Immature natural killer cell (primary cell): ENCODE results near the gene HSPA12B. TPM values are rescaled to one million over a fixed set of nuclear protein-coding genes. Genes with fewer than 3 reads are reported as not detected.

ENCODE experiments used
- DNase-seq, 3 donors: peaks; one replicate each; pipeline ENCODE4 v3.0.0; 2022; ENCODE audit warnings: mixed read lengths in 1 of 3
- H3K27ac Mint-ChIP-seq, 6 donors: one replicate each; pipeline ENCODE4 v1.8.0; 2020; ENCODE audit warnings: mixed read lengths in 6 of 6, mild to moderate bottlenecking in 5 of 6, inconsistent platforms in 4 of 6, moderate library complexity in 3 of 6
- H3K27me3 Mint-ChIP-seq, 3 donors: one replicate each; pipeline ENCODE4 v1.8.0; 2020 to 2021; ENCODE audit warnings: low read depth in 3 of 3, mild to moderate bottlenecking in 3 of 3, mixed read lengths in 3 of 3, moderate library complexity in 3 of 3, inconsistent platforms in 1 of 3
- H3K36me3 Mint-ChIP-seq, 3 donors: one replicate each; pipeline ENCODE4 v1.8.0; 2020; ENCODE audit warnings: mixed read lengths in 3 of 3, inconsistent platforms in 2 of 3, mild to moderate bottlenecking in 2 of 3
- H3K4me1 Mint-ChIP-seq, 2 donors: one replicate each; pipeline ENCODE4 v1.8.0; 2020; ENCODE audit warnings: inconsistent platforms in 2 of 2, mild to moderate bottlenecking in 2 of 2, mixed read lengths in 2 of 2, moderate library complexity in 1 of 2
- H3K4me3 Mint-ChIP-seq, 5 donors: one replicate each; pipeline ENCODE4 v1.8.0; 2020; ENCODE audit warnings: mild to moderate bottlenecking in 5 of 5, mixed read lengths in 5 of 5, inconsistent platforms in 3 of 5, moderate library complexity in 3 of 5
- H3K9me3 Mint-ChIP-seq, 6 donors: one replicate each; pipeline ENCODE4 v1.8.0; 2020; ENCODE audit warnings: mild to moderate bottlenecking in 6 of 6, mixed read lengths in 6 of 6, inconsistent platforms in 4 of 6, moderate library complexity in 3 of 6
- polyA plus RNA-seq, 3 donors: library from polyadenylated mRNA; unstranded; fragments of 300-500 nt; fragmentation: Illumina TruSeq; gene quantifications; one replicate each; pipeline ENCODE4 v1.2.3, GENCODE V29; 2021

Gene HSPA12B
- polyA plus RNA-seq, 3 donors from 2014 or later: 0.53 TPM; not detected in 2

DNA sequence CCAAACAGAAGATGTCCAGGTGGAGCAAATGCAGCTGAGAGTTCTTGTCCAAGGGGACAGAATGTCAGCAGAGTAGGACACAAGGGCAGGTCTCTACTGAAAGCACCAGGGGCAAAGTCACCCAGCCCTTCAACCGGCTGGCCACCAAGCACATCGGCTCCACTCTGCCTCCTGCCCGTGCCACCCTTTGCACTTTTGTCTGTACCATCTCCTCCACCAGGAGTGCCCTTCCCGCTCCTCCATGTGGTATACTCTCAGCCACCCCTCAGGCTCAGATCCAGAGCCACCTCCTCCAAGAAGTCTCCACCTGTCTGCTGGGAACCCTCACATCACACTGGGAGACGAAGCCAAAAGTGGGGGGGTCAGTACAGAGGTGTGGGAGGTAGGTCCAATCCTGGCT, 4.1 kb upstream of the HSPA12B start:
- H3K27me3 Mint-ChIP-seq: peaks cover 12 to 16% (median 16%) of the 10 kb centered on the region in 3 donors
- DNase-seq: no peak
- peaks cover 0 to 4% (median 0%) of the 10 kb centered on the region in 3 donors for H3K36me3 Mint-ChIP-seq
- no peak overlapping the region for H3K27ac Mint-ChIP-seq
- H3K9me3 Mint-ChIP-seq: no peaks in the 10 kb centered on the region
- H3K4me1 Mint-ChIP-seq: no peaks in the 10 kb centered on the region
- H3K4me3 Mint-ChIP-seq: no peak overlapping the region

DNA sequence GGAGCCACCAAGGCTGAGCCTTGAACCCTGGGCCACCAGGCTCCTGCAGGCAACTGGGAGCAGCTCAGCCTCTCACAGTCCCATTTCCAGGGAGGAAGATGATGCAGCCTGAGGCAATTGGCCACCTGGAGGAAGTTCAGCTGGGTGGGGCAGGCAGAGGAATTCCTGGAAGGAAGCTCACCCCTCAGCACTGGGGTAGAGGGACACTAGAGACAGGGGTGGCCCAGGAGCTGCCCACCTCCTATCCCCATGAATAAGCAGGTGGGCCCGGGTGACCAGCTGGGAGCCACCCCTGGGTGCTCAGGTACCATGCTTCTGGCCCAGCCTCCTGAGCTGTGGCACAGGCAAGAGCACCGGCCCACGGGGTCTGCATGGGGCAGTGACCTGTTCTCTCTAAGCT, 3.6 kb upstream of the HSPA12B start:
- Mint-ChIP-seq H3K4me1 (no peaks in the 10 kb centered on the region), H3K27me3 (peaks cover 13 to 19% (median 16%) of the 10 kb centered on the region in 3 donors), H3K27ac (no peak overlapping the region), H3K36me3 (peaks cover 0 to 4% (median 0%) of the 10 kb centered on the region in 3 donors), H3K4me3 (no peak overlapping the region), H3K9me3 (no peaks in the 10 kb centered on the region)
- DNase-seq: no peak

DNA sequence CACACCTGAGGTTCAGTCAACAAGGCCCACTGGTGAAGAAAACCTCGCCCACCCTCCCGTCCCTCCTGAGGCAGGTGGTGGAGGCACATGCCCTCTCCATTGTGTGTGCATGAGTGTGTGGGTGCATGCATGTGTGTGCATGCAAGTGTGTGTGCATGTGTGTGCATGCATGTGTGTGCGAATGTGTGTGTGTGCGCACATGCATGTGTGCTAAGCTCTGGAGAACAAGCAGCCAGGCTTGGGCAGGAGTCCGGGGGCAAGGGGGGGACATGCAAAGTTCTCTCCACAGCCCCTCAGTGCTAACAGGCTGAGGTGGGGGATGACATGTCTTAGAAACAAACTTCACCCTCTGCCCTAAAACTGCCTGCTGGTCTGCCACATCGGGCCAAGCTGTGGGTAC, 3.1 kb upstream of the HSPA12B start:
- H3K4me3 Mint-ChIP-seq: no peak overlapping the region
- H3K9me3 Mint-ChIP-seq: no peaks in the 10 kb centered on the region
- H3K27me3 Mint-ChIP-seq: peaks cover 11 to 19% (median 16%) of the 10 kb centered on the region in 3 donors
- no peak for DNase-seq
- H3K36me3 Mint-ChIP-seq: peaks cover 0 to 4% (median 0%) of the 10 kb centered on the region in 3 donors
- no peak overlapping the region for H3K27ac Mint-ChIP-seq
- no peaks in the 10 kb centered on the region for H3K4me1 Mint-ChIP-seq

DNA sequence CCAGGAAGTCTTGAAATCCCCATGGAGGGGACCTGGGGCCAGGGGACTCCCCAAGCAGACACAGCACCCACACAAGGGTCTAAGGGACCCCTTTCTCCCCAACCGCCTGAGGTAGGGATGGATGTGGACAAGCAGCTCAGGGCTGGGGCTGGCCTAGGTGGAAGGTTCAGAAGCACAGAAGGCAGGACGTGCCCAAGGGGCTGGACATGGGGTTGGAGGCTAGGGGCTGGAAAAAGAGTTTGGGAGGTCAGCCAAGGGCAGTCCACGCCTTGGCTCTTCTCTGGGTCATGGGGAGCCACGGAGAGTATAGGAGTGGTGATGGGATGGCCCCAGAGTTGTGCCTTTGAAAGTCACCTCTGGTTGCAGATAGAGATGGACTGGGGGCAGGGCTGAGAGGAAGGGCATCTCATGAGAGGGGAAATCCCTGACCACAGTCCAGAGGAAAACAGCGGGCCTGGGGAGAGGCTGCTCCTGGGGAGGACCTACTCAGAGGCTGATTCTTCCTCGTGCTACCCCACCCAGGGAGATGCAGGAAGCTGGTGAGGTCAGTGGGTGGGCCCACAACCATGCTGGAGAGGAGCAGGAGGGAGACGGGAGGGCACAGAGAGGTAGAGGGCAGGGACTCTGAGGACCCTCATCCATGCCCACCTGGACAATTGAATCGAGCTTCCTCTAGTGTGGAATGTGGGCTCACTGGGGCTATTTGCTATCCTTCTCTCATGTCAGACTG, 2.5 kb upstream of the HSPA12B start:
- Mint-ChIP-seq H3K4me3 (peak overlapping the region in 1 of 5 donors; percentile 11), H3K36me3 (peaks cover 0 to 4% (median 0%) of the 10 kb centered on the region in 3 donors), H3K4me1 (no peaks in the 10 kb centered on the region), H3K27me3 (peaks cover 12 to 19% (median 18%) of the 10 kb centered on the region in 3 donors), H3K27ac (no peak overlapping the region), H3K9me3 (no peaks in the 10 kb centered on the region)
- DNase-seq: no peak

DNA sequence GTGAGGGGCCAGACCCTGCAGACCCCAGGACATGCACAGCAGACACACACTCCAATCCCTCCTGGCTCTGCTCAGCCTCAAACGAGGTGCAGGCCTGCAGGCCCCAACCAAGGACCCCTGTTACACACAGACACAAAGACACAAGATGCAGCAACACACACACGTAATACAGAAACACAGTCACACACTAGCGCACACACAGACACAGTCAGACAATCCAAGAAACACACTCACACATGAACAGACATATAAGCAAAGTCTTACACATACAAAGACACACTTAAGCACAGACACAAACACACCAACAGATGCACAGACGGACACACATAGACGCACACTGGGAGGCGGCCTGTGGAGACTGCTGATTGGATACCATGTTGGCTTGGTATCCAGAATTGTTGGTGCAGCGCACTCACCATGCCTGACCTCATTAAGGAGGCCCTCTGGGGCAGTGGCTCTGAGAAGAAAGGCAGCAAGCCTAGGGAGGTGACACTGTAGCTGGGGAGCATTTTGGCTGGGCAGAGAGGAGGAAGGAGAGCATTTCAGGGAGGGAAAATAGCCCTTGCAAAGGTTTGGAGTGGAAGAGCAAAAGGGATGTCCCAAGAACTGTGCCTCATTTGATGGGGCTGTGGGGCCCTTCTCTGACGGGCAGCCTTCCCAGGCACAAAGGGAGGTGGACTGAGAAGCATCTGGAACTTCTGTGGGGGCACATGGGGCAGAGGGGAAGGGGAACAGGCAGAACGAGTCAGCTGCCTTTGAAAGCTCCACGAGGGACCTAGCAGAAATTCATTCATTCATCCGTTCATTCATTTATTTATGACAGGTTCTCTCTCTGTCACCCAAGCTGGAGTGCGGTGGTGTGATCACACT, 1.4 kb upstream of the HSPA12B start:
- H3K4me1 Mint-ChIP-seq: no peaks in the 10 kb centered on the region
- DNase-seq: no peak
- H3K36me3 Mint-ChIP-seq: peaks cover 0 to 4% (median 0%) of the 10 kb centered on the region in 3 donors
- H3K9me3 Mint-ChIP-seq: no peaks in the 10 kb centered on the region
- peak overlapping the region in 1 of 6 donors; percentile 41 for H3K27ac Mint-ChIP-seq
- H3K27me3 Mint-ChIP-seq: peaks cover 12 to 19% (median 15%) of the 10 kb centered on the region in 3 donors
- peak overlapping the region in 1 of 5 donors; percentile 40 for H3K4me3 Mint-ChIP-seq

DNA sequence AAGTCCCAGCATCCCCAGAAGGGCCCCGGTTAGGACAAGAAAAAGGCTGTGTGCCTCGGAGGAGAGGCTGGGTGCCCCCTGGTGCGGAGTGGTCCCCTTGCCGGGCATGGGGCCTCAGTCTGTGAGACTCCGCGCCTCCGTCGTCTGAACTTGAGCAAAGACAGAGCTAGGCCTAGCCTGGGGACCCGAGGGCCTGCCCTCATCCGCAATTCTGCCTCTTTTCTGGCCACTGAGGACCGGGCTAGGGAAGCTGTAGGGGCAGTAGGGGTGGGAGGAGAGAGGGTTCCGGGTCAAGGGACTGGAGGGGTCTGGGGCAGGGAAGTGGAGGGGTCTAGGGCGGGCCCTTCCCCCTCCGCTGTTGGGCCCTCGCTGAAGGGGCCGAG, 550 bp upstream of the HSPA12B start:
- Mint-ChIP-seq H3K36me3 (peaks cover 0 to 4% (median 0%) of the 10 kb centered on the region in 3 donors), H3K9me3 (no peaks in the 10 kb centered on the region), H3K27me3 (peaks cover 12 to 18% (median 14%) of the 10 kb centered on the region in 3 donors), H3K4me3 (no peak overlapping the region), H3K4me1 (no peaks in the 10 kb centered on the region), H3K27ac (no peak overlapping the region)
- DNase-seq: no peak

DNA sequence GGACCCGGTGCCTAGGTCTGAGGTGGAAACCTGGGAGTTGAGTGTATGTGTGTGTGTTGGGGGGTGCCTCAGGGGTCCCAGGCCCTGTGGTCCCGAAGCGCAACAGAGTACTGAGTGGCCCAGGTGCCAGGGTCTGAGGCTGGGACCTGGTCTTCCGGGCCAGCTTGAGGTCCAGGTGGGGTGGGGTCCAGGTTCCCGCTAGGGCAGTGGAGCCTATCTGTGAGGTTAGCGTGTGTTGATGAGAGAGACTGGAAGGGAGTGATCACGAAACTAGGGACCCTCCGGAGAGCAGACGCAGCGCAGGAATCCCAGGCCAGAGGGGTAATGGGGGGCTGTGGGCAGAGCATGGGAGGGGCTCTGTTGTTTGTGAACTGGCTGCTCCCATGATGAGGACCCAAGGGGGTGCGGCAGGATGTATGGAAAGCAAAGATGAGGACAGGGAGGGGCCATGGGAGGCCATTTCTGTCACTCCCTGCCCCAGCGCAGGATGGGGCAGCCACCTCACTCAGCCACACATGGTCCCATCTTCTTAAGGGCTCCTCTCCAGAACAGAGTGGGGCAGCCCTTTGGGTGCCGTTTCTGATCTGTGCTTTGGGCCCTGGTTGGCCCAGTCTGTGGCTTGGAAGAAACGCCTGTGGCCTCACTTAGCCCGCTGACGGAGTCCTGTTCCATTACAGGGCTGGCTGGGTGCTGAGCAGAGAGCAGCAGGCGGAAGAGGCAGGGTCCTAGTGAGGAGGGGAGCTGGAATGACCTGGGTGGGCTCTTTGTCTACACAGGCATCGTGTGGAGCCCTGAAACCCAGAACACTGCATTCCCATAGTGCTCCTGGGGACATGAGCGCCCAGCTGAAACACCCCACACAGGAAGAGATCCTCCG, 872 bp downstream of the HSPA12B start:
- peaks cover 0 to 4% (median 0%) of the 10 kb centered on the region in 3 donors for H3K36me3 Mint-ChIP-seq
- H3K27ac Mint-ChIP-seq: no peak overlapping the region
- H3K4me3 Mint-ChIP-seq: no peak overlapping the region
- no peaks in the 10 kb centered on the region for H3K9me3 Mint-ChIP-seq
- peaks cover 12 to 14% (median 13%) of the 10 kb centered on the region in 3 donors for H3K27me3 Mint-ChIP-seq
- no peaks in the 10 kb centered on the region for H3K4me1 Mint-ChIP-seq
- DNase-seq: no peak

DNA sequence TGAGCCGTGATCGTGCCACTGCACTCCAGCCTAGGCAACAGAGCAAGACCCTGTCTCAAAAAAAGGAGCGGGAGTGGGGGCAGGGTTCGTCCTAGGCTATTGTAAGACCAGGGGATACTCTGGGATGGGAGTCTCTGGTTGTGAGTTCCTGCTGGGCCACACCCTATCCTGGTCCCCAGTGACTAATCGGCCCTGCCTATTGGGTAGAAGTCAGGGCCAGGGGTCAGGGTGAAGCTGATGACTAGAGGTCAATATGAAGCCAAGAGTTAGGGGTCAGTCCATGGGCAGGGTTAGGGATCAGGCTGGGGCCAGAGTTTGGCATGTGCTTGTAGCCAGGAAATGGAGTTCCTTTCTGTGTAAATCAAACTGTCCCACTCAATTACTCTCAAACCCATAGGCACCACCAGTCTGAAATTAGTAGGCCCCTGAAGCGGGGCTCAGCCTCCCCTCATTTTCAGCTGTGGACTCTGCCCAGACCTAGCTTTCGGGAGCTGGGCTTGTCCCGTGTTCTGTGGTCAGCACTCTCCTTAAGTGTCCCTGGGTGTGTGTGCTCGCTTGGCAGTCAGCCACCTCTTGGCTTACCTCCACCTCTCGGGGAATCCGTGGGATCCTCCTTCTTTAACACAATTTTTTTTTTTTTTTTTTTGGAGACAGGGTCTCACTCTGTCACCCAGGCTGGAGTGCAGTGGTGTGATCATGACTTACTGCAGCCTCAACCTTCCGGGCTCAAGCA, 1.8 kb downstream of the HSPA12B start:
- Mint-ChIP-seq H3K4me3 (no peak overlapping the region), H3K9me3 (no peaks in the 10 kb centered on the region), H3K27me3 (peaks cover 12 to 14% (median 13%) of the 10 kb centered on the region in 3 donors), H3K36me3 (peaks cover 0 to 4% (median 0%) of the 10 kb centered on the region in 3 donors), H3K27ac (no peak overlapping the region), H3K4me1 (no peaks in the 10 kb centered on the region)
- DNase-seq: no peak

DNA sequence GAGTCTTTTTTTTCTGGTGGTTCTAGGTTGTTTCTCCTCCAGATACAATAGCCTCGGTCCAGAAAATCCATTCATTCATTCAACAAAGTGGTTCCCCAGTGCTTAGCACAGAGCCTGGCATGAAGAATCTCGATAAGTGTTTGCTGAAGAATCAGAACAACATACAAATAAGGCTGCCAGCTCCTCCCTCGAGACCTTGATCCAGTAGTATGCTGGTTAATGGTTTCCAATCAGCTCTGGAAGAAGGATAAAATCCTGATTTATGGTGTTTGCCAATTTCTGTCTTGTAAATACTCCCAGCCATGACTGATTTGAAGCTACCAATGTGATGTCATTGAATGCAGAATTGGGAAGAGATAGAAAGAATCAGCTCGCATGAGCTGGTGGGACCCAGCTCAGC, 3.3 kb downstream of the HSPA12B start:
- H3K4me3 Mint-ChIP-seq: no peak overlapping the region
- peaks cover 8 to 11% (median 9%) of the 10 kb centered on the region in 3 donors for H3K27me3 Mint-ChIP-seq
- DNase-seq: no peak
- H3K36me3 Mint-ChIP-seq: peaks cover 0 to 3% (median 0%) of the 10 kb centered on the region in 3 donors
- H3K9me3 Mint-ChIP-seq: no peaks in the 10 kb centered on the region
- no peaks in the 10 kb centered on the region for H3K4me1 Mint-ChIP-seq
- H3K27ac Mint-ChIP-seq: no peak overlapping the region

DNA sequence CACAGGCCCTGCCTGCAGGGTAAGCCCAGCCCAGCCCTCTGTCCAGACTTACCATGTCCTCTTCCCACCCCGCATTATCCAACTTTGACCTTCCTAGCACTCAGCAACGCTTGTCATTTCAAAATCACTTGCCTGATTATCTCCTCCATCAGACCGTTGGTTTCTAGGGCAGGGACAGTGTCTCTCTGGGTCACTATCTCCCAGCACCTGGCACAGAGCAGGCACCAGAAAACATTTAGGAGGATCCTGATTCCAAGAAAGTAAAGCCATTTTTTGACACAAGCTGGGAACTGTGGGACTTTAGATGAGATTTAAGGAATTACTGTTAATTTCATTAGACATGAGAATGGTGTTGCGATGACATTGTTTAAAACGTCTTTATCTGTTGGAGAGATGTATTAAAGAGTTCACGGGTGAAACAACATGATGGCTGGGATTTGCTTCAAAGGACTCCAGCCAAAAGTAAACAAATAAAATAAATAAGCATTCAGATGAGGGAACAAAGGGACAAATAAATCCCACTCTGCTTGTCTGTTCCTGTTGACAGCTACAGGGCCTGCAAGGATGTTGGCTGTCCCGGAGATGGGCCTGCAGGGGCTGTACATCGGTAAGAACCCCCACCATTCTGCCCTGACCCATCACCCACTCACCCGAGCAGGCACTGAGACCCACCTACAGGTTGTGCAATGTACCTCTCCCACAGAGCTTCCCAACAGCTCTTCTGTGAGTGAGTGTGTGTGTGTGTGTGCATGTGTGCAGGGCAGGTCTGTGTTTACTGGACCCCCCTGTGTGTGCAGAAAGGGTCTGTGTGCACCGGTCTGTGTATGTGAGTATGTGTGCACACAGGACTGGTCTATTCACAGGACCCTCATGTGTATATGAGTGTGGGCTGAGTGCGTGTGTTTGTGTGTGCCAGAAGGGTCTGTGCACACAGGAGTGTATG, 5.9 kb downstream of the HSPA12B start:
- Mint-ChIP-seq H3K4me1 (no peaks in the 10 kb centered on the region), H3K4me3 (no peak overlapping the region), H3K9me3 (no peaks in the 10 kb centered on the region), H3K36me3 (no peaks in the 10 kb centered on the region), H3K27ac (peak overlapping the region in 2 of 6 donors; percentile 20 to 49), H3K27me3 (peaks cover 4 to 6% (median 6%) of the 10 kb centered on the region in 3 donors)
- no peak for DNase-seq

DNA sequence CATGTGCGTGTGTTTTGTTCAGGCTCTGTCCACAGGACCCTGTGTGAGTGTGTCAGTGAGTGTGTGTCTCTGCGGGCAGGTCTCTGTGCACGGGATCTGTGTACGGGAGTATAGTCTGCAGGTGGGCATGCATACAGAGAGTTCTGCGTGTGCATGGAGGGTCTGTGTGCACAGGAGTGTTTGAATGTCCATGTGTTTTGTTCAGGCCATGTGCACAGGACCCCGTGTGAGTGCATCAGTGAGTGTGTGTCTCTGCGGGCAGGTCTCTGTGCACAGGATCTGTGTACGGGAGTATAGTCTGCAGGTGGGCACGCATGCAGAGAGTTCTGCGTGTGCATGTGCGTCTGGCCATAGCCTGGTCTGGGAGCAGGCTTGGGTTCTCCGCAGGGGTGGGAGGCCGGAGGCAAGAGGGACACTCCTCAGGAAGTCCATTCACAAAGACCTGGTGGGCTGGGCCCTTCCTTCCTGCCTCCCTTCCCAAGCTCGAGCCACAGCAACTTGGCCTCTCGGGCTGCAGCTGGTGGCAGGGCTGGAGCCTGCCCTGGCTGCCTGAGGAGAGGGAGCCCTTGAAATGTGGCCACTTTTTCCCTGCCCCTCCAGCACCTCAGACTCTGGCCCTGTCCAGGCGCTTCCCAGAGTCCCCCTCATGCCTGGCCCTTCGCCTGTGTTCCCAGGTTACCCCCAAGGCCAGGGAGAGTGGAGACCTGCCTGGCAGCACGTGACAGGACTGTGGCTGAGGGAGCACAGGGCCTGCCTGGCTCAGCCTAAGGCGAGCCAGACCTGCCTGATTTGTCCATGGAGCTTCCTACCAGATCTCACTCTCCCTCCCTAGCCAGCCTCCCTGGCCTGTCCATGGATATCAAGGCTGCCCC, 6.8 kb downstream of the HSPA12B start:
- Mint-ChIP-seq H3K36me3 (no peaks in the 10 kb centered on the region), H3K27me3 (peaks cover 3 to 9% (median 3%) of the 10 kb centered on the region in 3 donors), H3K9me3 (no peaks in the 10 kb centered on the region), H3K27ac (no peak overlapping the region), H3K4me1 (peaks cover 0 to 2% of the 10 kb centered on the region in 2 donors), H3K4me3 (no peak overlapping the region)
- no peak for DNase-seq
